A673 (cell line): Measurements from ENCODE around the gene UCK2. TPM values are rescaled to one million over a fixed set of nuclear protein-coding genes. Genes with fewer than 3 reads are reported as not detected.

Source experiments
- BruUV-seq: library from RNA; stranded (reverse); fragments of 400-500 nt; replicated peaks from 2 replicates; lab custom pipeline; 2021; lab: Mats Ljungman, UMichigan
- CTCF ChIA-PET: fragments of 300-600 bp; sonication (Branson Sonifier 250); formaldehyde crosslinking; loops from one replicate; lab custom pipeline; 2022; ENCODE audit warnings: antibody characterized with exemption; lab: Charles Lee
- POLR2A ChIA-PET: fragments of 300-600 bp; sonication (Branson Sonifier 250); formaldehyde crosslinking; loops from one replicate; lab custom pipeline; 2022; ENCODE audit warnings: antibody characterized with exemption; ENCODE audit not compliant: low non-redundant PET; lab: Charles Lee
- DNase-seq: peaks from one replicate; pipeline ENCODE4 v3.0.0-alpha.2; 2015; ENCODE audit warnings: low spot score
- H3K27ac ChIP-seq: fragments of 200-600 bp; sonication (generic); 2 replicates; pipeline ENCODE4 v1.5.1; 2016; ENCODE audit warnings: mixed run types, low read depth, mild to moderate bottlenecking, mixed read lengths, antibody characterized with exemption, low read length; ENCODE audit not compliant: poor library complexity, severe bottlenecking
- H3K27me3 ChIP-seq: fragments of 200-600 bp; sonication (generic); replicated peaks from 2 replicates; pipeline ENCODE4 v1.6.1; 2017; ENCODE audit warnings: mixed run types, low read depth, mild to moderate bottlenecking, mixed read lengths, antibody characterized with exemption, low read length; ENCODE audit not compliant: insufficient read depth, poor library complexity
- H3K36me3 ChIP-seq: fragments of 200-600 bp; sonication (generic); 2 replicates; pipeline ENCODE4 v1.6.1; 2016; ENCODE audit warnings: mixed run types, mild to moderate bottlenecking, mixed read lengths, antibody characterized with exemption, low read length; ENCODE audit not compliant: insufficient read depth, poor library complexity, severe bottlenecking
- H3K4me1 ChIP-seq: fragments of 200-600 bp; sonication (generic); 2 replicates; pipeline ENCODE4 v1.6.1; 2017; ENCODE audit warnings: mixed run types, mild to moderate bottlenecking, mixed read lengths, antibody characterized with exemption, low read length; ENCODE audit not compliant: insufficient read depth, poor library complexity, severe bottlenecking
- H3K4me3 ChIP-seq: fragments of 200-600 bp; sonication (generic); 2 replicates; pipeline ENCODE4 v1.5.1; 2016; ENCODE audit warnings: low read depth, mixed run types, mild to moderate bottlenecking, mixed read lengths, low read length; ENCODE audit not compliant: poor library complexity, severe bottlenecking
- H3K9me3 ChIP-seq: fragments of 200-600 bp; sonication (generic); 2 replicates; pipeline ENCODE4 v1.6.1; 2016; ENCODE audit warnings: mixed run types, low read depth, mild to moderate bottlenecking, mixed read lengths, antibody characterized with exemption, low read length; ENCODE audit not compliant: poor library complexity, severe bottlenecking
- EZH2 ChIP-seq: fragments of 200-600 bp; sonication (generic); IDR thresholded peaks from 2 replicates; pipeline ENCODE4 v1.6.1; 2017; ENCODE audit warnings: borderline replicate concordance, low read depth, mild to moderate bottlenecking, mixed read lengths, antibody characterized with exemption, low read length; ENCODE audit not compliant: poor library complexity, severe bottlenecking
- intact Hi-C: fragments of 100-400 bp; cut with micrococcal nuclease; formaldehyde crosslinking; loops from one replicate; pipeline ENCODE4 v1.10.0; 2022; ENCODE audit not compliant: unreplicated experiment
- total RNA-seq: library from RNA; stranded (reverse); gene quantifications from 2 replicates; pipeline ENCODE4 v1.2.3, GENCODE V29; 2021
- TF ChIP-seq, protein P1 (sequence below): fragments of 300-800, 200-600 bp; sonication (generic); conservative IDR thresholded peaks from 2 replicates; pipeline ENCODE4 v1.5.1; 2017; ENCODE audit warnings: low read depth, mild to moderate bottlenecking, antibody characterized with exemption, low read length, moderate library complexity, mixed read lengths

The UCK2 gene
- total RNA-seq, 1 experiment from 2014 or later = 78.7 TPM

DNA sequence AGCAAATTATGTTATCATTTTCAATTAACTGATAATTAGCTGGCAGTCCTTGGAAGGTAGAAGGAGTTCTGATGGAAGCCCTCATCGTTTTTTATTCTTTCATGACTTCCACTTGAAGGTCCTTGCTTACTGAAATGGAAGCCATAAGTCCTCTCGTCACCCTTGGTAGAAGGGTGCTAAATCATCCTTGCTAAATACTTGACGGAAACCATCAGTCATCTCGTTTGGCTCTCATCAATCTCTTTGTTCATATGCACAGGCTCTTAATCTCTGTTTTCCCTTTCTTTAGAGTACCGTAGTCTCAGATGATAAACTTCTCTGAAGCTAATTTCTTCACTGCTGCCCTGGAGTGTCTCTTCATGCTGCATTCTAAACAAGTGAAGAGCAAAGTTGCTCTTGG, 34.5 kb downstream of the UCK2 start:
- Histone ChIP-seq H3K27ac (no peak overlapping the region), H3K9me3 (no peaks in the 10 kb centered on the region), H3K36me3 (no peaks in the 10 kb centered on the region), H3K4me1 (peaks cover 21% of the 10 kb centered on the region), H3K4me3 (no peak overlapping the region), H3K27me3 (no peaks in the 10 kb centered on the region)
- ChIA-PET CTCF (no interaction called here), POLR2A (no interaction called here)
- intact Hi-C loops = loop anchor here (10.0 kb wide), 1 partner anchor 57 kb away; no protein-coding TSS in a partner anchor
- no TSS peak for BruUV-seq
- TF ChIP-seq, protein P1, sequence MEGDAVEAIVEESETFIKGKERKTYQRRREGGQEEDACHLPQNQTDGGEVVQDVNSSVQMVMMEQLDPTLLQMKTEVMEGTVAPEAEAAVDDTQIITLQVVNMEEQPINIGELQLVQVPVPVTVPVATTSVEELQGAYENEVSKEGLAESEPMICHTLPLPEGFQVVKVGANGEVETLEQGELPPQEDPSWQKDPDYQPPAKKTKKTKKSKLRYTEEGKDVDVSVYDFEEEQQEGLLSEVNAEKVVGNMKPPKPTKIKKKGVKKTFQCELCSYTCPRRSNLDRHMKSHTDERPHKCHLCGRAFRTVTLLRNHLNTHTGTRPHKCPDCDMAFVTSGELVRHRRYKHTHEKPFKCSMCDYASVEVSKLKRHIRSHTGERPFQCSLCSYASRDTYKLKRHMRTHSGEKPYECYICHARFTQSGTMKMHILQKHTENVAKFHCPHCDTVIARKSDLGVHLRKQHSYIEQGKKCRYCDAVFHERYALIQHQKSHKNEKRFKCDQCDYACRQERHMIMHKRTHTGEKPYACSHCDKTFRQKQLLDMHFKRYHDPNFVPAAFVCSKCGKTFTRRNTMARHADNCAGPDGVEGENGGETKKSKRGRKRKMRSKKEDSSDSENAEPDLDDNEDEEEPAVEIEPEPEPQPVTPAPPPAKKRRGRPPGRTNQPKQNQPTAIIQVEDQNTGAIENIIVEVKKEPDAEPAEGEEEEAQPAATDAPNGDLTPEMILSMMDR = no peak
- no peak for TF ChIP-seq EZH2
- peak; percentile 14 for DNase-seq

DNA sequence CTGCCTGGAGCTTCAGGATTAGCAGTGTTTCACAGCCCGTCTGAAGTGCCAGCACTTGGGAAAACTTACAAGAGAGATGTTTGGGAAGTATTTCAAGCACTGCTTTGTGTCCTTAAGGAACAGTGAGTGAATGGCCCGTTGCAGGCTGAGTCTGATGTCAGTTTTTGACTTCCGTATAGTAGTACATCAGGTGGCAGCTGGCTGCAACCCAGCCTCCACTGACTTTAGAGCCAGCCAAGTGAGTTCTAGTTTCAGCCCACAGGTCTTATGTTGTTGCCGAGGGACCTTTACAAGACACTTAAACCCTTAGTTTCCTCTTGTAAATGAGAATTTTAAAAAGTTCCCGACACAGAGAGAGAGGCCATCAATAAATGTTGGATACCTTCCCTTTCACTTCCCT, 35.0 kb downstream of the UCK2 start:
- Histone ChIP-seq H3K4me3 (no peak overlapping the region), H3K27me3 (no peaks in the 10 kb centered on the region), H3K27ac (no peak overlapping the region), H3K9me3 (no peaks in the 10 kb centered on the region), H3K4me1 (peaks cover 17% of the 10 kb centered on the region), H3K36me3 (no peaks in the 10 kb centered on the region)
- TF ChIP-seq, protein P1 = no peak
- no peak for TF ChIP-seq EZH2
- POLR2A ChIA-PET = no interaction called here
- no TSS peak for BruUV-seq
- CTCF ChIA-PET = no interaction called here
- DNase-seq = no peak
- intact Hi-C loops = loop anchor here (10.0 kb wide), 1 partner anchor 58 kb away; no protein-coding TSS in a partner anchor

- POLR2A ChIA-PET = interaction anchor here (0.6 kb wide), 1 partner anchor 10 kb away, joined by 3 read pairs; no protein-coding TSS in a partner anchor
Measured at GRCh38 chr1:165863346-165863745, 35.9 kb downstream of the UCK2 start.

More at GRCh38 chr1:165863346-165863745, 35.9 kb downstream of the UCK2 start:
- CTCF ChIA-PET = no interaction called here
- TF ChIP-seq, protein P1 = no peak
- TF ChIP-seq EZH2 = no peak
- intact Hi-C loops = loop anchor here (10.0 kb wide), 1 partner anchor 59 kb away; no protein-coding TSS in a partner anchor
- no peak for DNase-seq
- H3K4me1 ChIP-seq = peaks cover 17% of the 10 kb centered on the region
- no peaks in the 10 kb centered on the region for H3K27me3 ChIP-seq
- H3K9me3 ChIP-seq = no peaks in the 10 kb centered on the region
- peak overlapping the region; percentile 4 for H3K27ac ChIP-seq
- H3K36me3 ChIP-seq = no peaks in the 10 kb centered on the region
- H3K4me3 ChIP-seq = no peak overlapping the region
- no TSS peak for BruUV-seq
